PC-9 (cell line): Measurements from ENCODE around the gene STPG3. TPM values are rescaled to one million over a fixed set of nuclear protein-coding genes. Genes with fewer than 3 reads are reported as not detected.

Source experiments
- BruUV-seq: library from RNA; stranded (reverse); fragments of 400-500 nt; replicated peaks from 2 replicates; lab custom pipeline; 2021; lab: Mats Ljungman, UMichigan
- CTCF ChIA-PET: fragments of 300-600 bp; sonication (Branson Sonifier 250); formaldehyde crosslinking; loops from one replicate; lab custom pipeline; 2022; ENCODE audit warnings: antibody characterized with exemption; lab: Charles Lee
- POLR2A ChIA-PET: fragments of 300-600 bp; sonication (Branson Sonifier 250); formaldehyde crosslinking; loops from one replicate; lab custom pipeline; 2022; ENCODE audit warnings: antibody characterized with exemption; ENCODE audit not compliant: unreplicated experiment; lab: Charles Lee
- DNase-seq, 2 experiments: peaks; one replicate each; pipeline versions ENCODE4 v3.0.0 to v3.0.0-alpha.2; 2015 to 2022; ENCODE audit warnings: mixed read lengths in 1 of 2
- H2AFZ ChIP-seq: fragments of 200-600 bp; sonication (generic); 2 replicates; pipeline ENCODE4 v1.8.1; 2017; ENCODE audit warnings: antibody characterized with exemption
- H3F3A ChIP-seq: fragments of 200-600 bp; sonication (generic); 2 replicates; pipeline ENCODE4 v1.8.1; 2017; ENCODE audit warnings: antibody characterized with exemption, mild to moderate bottlenecking, low read depth; ENCODE audit not compliant: insufficient read depth
- H3K27ac ChIP-seq: fragments of 200-600 bp; sonication (generic); 2 replicates; pipeline ENCODE4 v1.6.1; 2016; ENCODE audit warnings: mixed run types
- H3K27me3 ChIP-seq: fragments of 200-600 bp; sonication (generic); 2 replicates; pipeline ENCODE4 v1.6.1; 2016; ENCODE audit warnings: low read depth, mixed run types; ENCODE audit not compliant: insufficient read depth
- H3K36me3 ChIP-seq: fragments of 200-600 bp; sonication (generic); 2 replicates; pipeline ENCODE4 v1.6.1; 2016; ENCODE audit warnings: low read depth, mixed run types
- H3K4me1 ChIP-seq: fragments of 200-600 bp; sonication (generic); replicated peaks from 2 replicates; pipeline ENCODE4 v1.6.1; 2016; ENCODE audit warnings: mixed run types; ENCODE audit not compliant: insufficient read depth
- H3K4me2 ChIP-seq: fragments of 200-600 bp; sonication (generic); 2 replicates; pipeline ENCODE4 v1.6.1; 2017; ENCODE audit warnings: mixed run types
- H3K4me3 ChIP-seq: fragments of 200-600 bp; sonication (generic); 2 replicates; pipeline ENCODE4 v1.6.1; 2016; ENCODE audit warnings: mixed run types
- H3K79me2 ChIP-seq: fragments of 200-600 bp; sonication (generic); 2 replicates; pipeline ENCODE4 v1.6.1; 2017; ENCODE audit warnings: low read depth, mixed run types
- H3K9me2 ChIP-seq: fragments of 200-600 bp; sonication (generic); 2 replicates; pipeline ENCODE4 v1.8.1; 2017; ENCODE audit warnings: mild to moderate bottlenecking; ENCODE audit not compliant: insufficient read depth
- H3K9me3 ChIP-seq: fragments of 200-600 bp; sonication (generic); 2 replicates; pipeline ENCODE4 v1.8.1; 2016; ENCODE audit warnings: low read depth; ENCODE audit not compliant: insufficient read depth
- H4K20me1 ChIP-seq: fragments of 200-600 bp; sonication (generic); 2 replicates; pipeline ENCODE4 v1.8.1; 2017; ENCODE audit not compliant: insufficient read depth
- EZH2 ChIP-seq: fragments of 200-600 bp; sonication (generic); IDR thresholded peaks from 2 replicates; pipeline ENCODE4 v1.8.0; 2017; ENCODE audit warnings: antibody characterized with exemption, low read depth
- intact Hi-C: fragments of 100-400 bp; cut with micrococcal nuclease; formaldehyde crosslinking; loops from one replicate; pipeline ENCODE4 v1.10.0; 2022; ENCODE audit not compliant: unreplicated experiment
- total RNA-seq: library from RNA; stranded (reverse); gene quantifications from 2 replicates; pipeline ENCODE4 v1.2.3, GENCODE V29; 2021
- TF ChIP-seq, protein P1 (sequence below): fragments of 200-600 bp; sonication (generic); conservative IDR thresholded peaks from 2 replicates; pipeline ENCODE4 v1.6.1; 2017; ENCODE audit warnings: mixed run types, antibody characterized with exemption, mild to moderate bottlenecking, moderate library complexity

STPG3 gene
- total RNA-seq, 1 experiment from 2014 or later: 0.46 TPM

DNA sequence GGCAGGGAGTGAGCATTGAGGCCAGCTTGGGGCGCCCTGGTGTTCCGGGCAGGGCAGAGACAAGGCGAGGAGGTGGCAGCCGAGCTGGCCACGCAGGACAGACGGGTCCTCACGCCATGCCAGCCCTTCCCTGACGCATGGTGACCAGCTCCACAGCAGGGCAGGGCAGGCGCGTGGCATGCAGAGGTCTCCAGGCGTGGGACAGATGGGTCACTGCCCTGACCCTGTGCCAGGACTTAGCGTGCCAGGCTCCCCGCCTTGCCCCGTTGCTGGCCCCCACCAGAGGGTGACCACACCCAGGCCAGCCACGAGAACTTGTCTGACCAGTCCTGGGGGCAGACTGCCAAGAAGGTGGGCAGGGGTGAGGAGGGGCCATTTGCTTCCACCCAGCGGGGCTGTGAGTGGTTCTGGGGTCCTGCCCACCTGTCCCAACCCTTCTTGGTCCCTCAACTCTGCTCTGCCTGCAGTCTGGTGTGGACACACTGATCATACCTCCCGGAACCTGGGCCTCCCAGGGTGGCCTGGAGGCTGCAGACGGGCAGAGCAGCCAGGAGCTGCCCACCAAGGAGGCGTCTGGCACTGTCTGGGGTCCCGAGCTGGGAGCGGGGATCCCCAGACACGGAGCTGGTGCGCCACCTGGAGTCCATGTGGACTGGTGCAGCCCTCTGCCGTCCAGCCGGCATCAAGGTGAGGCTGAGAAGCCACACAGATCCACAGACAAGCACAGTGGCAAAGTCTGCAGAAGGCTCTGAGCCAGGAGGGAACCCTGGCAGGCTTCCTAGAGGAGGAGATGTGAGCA, 23.8 kb upstream of the STPG3 start, which contains the start of gene RNF224:
Gene RNF224, plus strand, starts transcription at position 449 of the 799 bp plus-strand sequence. CDS start 834 bp downstream, outside the sequence.
- peaks cover 7% of the 10 kb centered on the region; the same call in 1 of the 2 replicates for H3K79me2 ChIP-seq
- peak within 1 kb of the TSS; percentile 99 for H3K4me2 ChIP-seq
- no peaks in the 10 kb centered on the region for H3K9me3 ChIP-seq
- H3K36me3 ChIP-seq: no peaks in the 10 kb centered on the region
- intact Hi-C loops: loop anchor here (1.0 to 2.0 kb wide), 6 partner anchors 30 to 180 kb away; partner anchors contain the start of genes ANAPC2, NPDC1, SAPCD2 and SSNA1
- BruUV-seq: no TSS peak
- TF ChIP-seq, protein P1, sequence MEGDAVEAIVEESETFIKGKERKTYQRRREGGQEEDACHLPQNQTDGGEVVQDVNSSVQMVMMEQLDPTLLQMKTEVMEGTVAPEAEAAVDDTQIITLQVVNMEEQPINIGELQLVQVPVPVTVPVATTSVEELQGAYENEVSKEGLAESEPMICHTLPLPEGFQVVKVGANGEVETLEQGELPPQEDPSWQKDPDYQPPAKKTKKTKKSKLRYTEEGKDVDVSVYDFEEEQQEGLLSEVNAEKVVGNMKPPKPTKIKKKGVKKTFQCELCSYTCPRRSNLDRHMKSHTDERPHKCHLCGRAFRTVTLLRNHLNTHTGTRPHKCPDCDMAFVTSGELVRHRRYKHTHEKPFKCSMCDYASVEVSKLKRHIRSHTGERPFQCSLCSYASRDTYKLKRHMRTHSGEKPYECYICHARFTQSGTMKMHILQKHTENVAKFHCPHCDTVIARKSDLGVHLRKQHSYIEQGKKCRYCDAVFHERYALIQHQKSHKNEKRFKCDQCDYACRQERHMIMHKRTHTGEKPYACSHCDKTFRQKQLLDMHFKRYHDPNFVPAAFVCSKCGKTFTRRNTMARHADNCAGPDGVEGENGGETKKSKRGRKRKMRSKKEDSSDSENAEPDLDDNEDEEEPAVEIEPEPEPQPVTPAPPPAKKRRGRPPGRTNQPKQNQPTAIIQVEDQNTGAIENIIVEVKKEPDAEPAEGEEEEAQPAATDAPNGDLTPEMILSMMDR: peak; percentile 95
- no peak for TF ChIP-seq EZH2
- H3K9me2 ChIP-seq: no peaks in the 10 kb centered on the region
- no peak within 1 kb of the TSS for H2AFZ ChIP-seq
- CTCF ChIA-PET: interaction anchor here (0.6 to 2.3 kb wide), 8 partner anchors 9 to 410 kb away, joined by 3 to 15 read pairs (median 4); partner anchors contain the start of genes DPP7 and SSNA1
- no peaks in the 10 kb centered on the region for H4K20me1 ChIP-seq
- DNase-seq: peak; percentile 88 to 99
- H3K4me1 ChIP-seq: peaks cover 55% of the 10 kb centered on the region
- no peaks in the 10 kb centered on the region for H3K27me3 ChIP-seq
- H3K27ac ChIP-seq: peak within 1 kb of the TSS; percentile 79
- peak within 1 kb of the TSS; percentile 90; the same call in 1 of the 2 replicates for H3K4me3 ChIP-seq
- POLR2A ChIA-PET: interaction anchor here (0.5 to 1.6 kb wide), 7 partner anchors 13 to 317 kb away, joined by 3 to 12 read pairs (median 4); partner anchors contain the start of gene TUBB4B
- peaks cover 44% of the 10 kb centered on the region for H3F3A ChIP-seq

DNA sequence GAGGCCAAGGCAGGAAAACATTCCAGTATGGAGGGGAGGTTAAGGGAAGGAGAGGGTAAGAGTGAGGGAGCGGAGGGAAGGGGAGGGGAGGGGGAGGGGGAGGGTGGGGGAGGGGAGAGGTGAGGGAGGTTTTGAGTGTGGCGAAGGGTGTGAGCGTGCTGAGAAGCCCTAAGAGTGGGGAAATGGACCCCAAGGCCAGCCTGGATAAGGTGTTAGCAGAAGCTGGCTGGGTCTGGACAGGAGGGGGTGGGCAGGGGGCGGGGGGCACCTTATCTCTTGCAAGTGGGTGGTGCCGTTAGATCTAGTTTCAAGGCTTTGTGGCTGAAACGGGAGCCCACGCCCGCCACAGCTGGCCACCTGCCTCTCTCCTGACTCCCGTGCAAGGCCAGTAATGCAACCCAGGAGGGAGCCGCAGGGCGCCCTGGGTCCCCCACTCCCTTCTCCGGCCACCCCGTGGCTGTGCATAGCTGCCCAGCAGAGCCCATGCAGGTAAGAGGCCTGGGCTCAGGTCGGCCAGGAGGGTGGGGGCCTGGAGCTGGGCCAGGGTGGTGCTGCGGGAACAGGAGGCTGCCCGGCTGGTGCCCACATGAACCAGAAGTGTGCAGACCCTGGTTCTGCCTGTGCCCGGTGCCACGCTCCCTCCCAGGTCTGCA, 23.1 kb upstream of the STPG3 start:
- CTCF ChIA-PET: interaction anchor here (0.6 to 2.3 kb wide), 5 partner anchors 9 to 410 kb away, joined by 3 to 15 read pairs (median 3); partner anchors contain the start of gene SSNA1
- H3K4me3 ChIP-seq: peak overlapping the region; percentile 29; the same call in 1 of the 2 replicates
- POLR2A ChIA-PET: interaction anchor here (0.5 to 1.5 kb wide), 5 partner anchors 13 to 39 kb away, joined by 3 to 7 read pairs (median 4); partner anchors contain the start of gene TUBB4B
- H3K9me3 ChIP-seq: no peaks in the 10 kb centered on the region
- H3K36me3 ChIP-seq: no peaks in the 10 kb centered on the region
- no peaks in the 10 kb centered on the region for H3K9me2 ChIP-seq
- intact Hi-C loops: loop anchor here (1.0 to 2.0 kb wide), 6 partner anchors 29 to 181 kb away; partner anchors contain the start of genes ANAPC2, NPDC1, SAPCD2 and SSNA1
- peak overlapping the region; percentile 79 for H3K27ac ChIP-seq
- DNase-seq: peak in 1 of 2 experiments; percentile 67
- TF ChIP-seq, protein P1: no peak
- no peak for TF ChIP-seq EZH2
- peaks cover 7% of the 10 kb centered on the region; the same call in 1 of the 2 replicates for H3K79me2 ChIP-seq
- peaks cover 43% of the 10 kb centered on the region for H3F3A ChIP-seq
- H3K4me2 ChIP-seq: peak overlapping the region; percentile 99
- no peak overlapping the region for H2AFZ ChIP-seq
- BruUV-seq: no TSS peak
- H3K4me1 ChIP-seq: peaks cover 55% of the 10 kb centered on the region
- H4K20me1 ChIP-seq: no peaks in the 10 kb centered on the region
- no peaks in the 10 kb centered on the region for H3K27me3 ChIP-seq
